HEK293 (cell line): ENCODE data around the gene RBFOX1.

Experiments
- CTCF ChIA-PET: fragments of 350-600 bp; formaldehyde crosslinking; extraction: SDS; loops from one replicate; lab custom pipeline; 2021; ENCODE audit warnings: antibody characterized with exemption; lab: Yijun Ruan, JAX
- POLR2A ChIA-PET: fragments of 300-600 bp; formaldehyde crosslinking; extraction: SDS; loops from one replicate; lab custom pipeline; 2020; ENCODE audit warnings: antibody characterized with exemption, inconsistent platforms; lab: Yijun Ruan, JAX
- H3K27ac ChIP-seq: fragments of 200-500 bp; sonication (Bioruptor generic); 2 replicates; pipeline ENCODE4 v1.5.1; 2014; ENCODE audit warnings: low read depth, low read length, control low read depth, inconsistent platforms; ENCODE audit errors: extremely low read depth
- H3K36me3 ChIP-seq, 2 experiments: fragments of 200-500 bp in 1 of 2; sonication (Bioruptor generic) in 1 of 2; 1 replicate in 1 of 2; 2 replicates in 1 of 2; pipeline ENCODE4 v1.5.1; 2014 to 2017; ENCODE audit warnings: inconsistent platforms in 2 of 2, low read length in 2 of 2; ENCODE audit not compliant: control insufficient read depth in 2 of 2, insufficient read depth in 1 of 2
- H3K4me1 ChIP-seq: fragments of 200-500 bp; sonication (Bioruptor generic); 2 replicates; pipeline ENCODE4 v1.5.1; 2014; ENCODE audit warnings: mild to moderate bottlenecking, low read length, inconsistent platforms; ENCODE audit not compliant: control insufficient read depth, insufficient read depth
- H3K4me3 ChIP-seq: 2 replicates; pipeline ENCODE4 v1.5.1; 2011; ENCODE audit warnings: low read depth, mild to moderate bottlenecking, control low read depth, low read length, moderate library complexity
- H3K9me3 ChIP-seq: fragments of 200-500 bp; sonication (Bioruptor generic); 2 replicates; pipeline ENCODE4 v1.5.1; 2014; ENCODE audit warnings: low read depth, low read length, inconsistent platforms; ENCODE audit not compliant: control insufficient read depth, insufficient read depth
- BCL11A ChIP-seq: fragments of 450-650 bp; formaldehyde crosslinking; IDR thresholded peaks from 2 replicates; pipeline ENCODE4 v1.5.1; 2016; ENCODE audit warnings: low read depth, missing biosample characterization, missing genetic modification characterization
- ELK4 ChIP-seq: IDR thresholded peaks from 2 replicates; pipeline ENCODE4 v1.6.1; 2011; ENCODE audit warnings: mild to moderate bottlenecking, low read depth, low read length, borderline replicate concordance
- MYNN ChIP-seq: fragments of 450-650 bp; formaldehyde crosslinking; IDR thresholded peaks from 2 replicates; pipeline ENCODE4 v1.5.1; 2016; ENCODE audit warnings: missing biosample characterization, missing genetic modification characterization, borderline replicate concordance
- SP7 ChIP-seq: fragments of 450-650 bp; formaldehyde crosslinking; IDR thresholded peaks from 2 replicates; pipeline ENCODE4 v1.5.1; 2016; ENCODE audit warnings: missing biosample characterization, missing genetic modification characterization
- TCF7L2 ChIP-seq: IDR thresholded peaks from 2 replicates; pipeline ENCODE4 v1.6.1; 2011; ENCODE audit warnings: low read depth, mild to moderate bottlenecking, inconsistent platforms, low read length, moderate library complexity, borderline replicate concordance
- TSHZ1 ChIP-seq: fragments of 450-650 bp; formaldehyde crosslinking; IDR thresholded peaks from 2 replicates; pipeline ENCODE4 v1.5.1; 2016; ENCODE audit warnings: missing biosample characterization, missing genetic modification characterization, borderline replicate concordance
- WT1 ChIP-seq: fragments of 450-650 bp; formaldehyde crosslinking; IDR thresholded peaks from 2 replicates; pipeline ENCODE4 v1.5.1; 2016; ENCODE audit warnings: missing biosample characterization, missing genetic modification characterization
- YY2 ChIP-seq: fragments of 450-650 bp; formaldehyde crosslinking; IDR thresholded peaks from 2 replicates; pipeline ENCODE4 v1.5.1; 2016; ENCODE audit warnings: missing biosample characterization, missing genetic modification characterization
- ZBTB21 ChIP-seq: fragments of 450-650 bp; formaldehyde crosslinking; IDR thresholded peaks from 2 replicates; pipeline ENCODE4 v1.5.1; 2017; ENCODE audit warnings: missing biosample characterization, missing genetic modification characterization
- ZNF140 ChIP-seq: fragments of 450-650 bp; formaldehyde crosslinking; IDR thresholded peaks from 2 replicates; pipeline ENCODE4 v1.5.1; 2016; ENCODE audit warnings: missing biosample characterization, missing genetic modification characterization
- ZNF239 ChIP-seq: fragments of 450-650 bp; formaldehyde crosslinking; IDR thresholded peaks from 2 replicates; pipeline ENCODE4 v1.5.1; 2016; ENCODE audit warnings: missing biosample characterization, missing genetic modification characterization
- ZNF398 ChIP-seq: fragments of 450-650 bp; formaldehyde crosslinking; IDR thresholded peaks from 2 replicates; pipeline ENCODE4 v1.5.1; 2017; ENCODE audit warnings: missing biosample characterization, missing genetic modification characterization
- ZNF423 ChIP-seq: fragments of 450-650 bp; formaldehyde crosslinking; IDR thresholded peaks from 2 replicates; pipeline ENCODE4 v1.5.1; 2016; ENCODE audit warnings: missing biosample characterization, missing genetic modification characterization
- ZNF610 ChIP-seq: fragments of 450-650 bp; formaldehyde crosslinking; IDR thresholded peaks from 2 replicates; pipeline ENCODE4 v1.5.1; 2016; ENCODE audit warnings: missing biosample characterization, missing genetic modification characterization, borderline replicate concordance
- ZNF670 ChIP-seq: fragments of 450-650 bp; formaldehyde crosslinking; IDR thresholded peaks from 2 replicates; pipeline ENCODE4 v1.5.1; 2016; ENCODE audit warnings: missing biosample characterization, missing genetic modification characterization, low read depth
- ZNF692 ChIP-seq: fragments of 450-650 bp; formaldehyde crosslinking; IDR thresholded peaks from 2 replicates; pipeline ENCODE4 v1.5.1; 2016; ENCODE audit warnings: missing biosample characterization, missing genetic modification characterization

The RBFOX1 gene

GRCh38 chr16:7713244-7713643, 380.6 kb downstream of the RBFOX1 start (continued):
- TF ChIP-seq TSHZ1 (tag by site-specific recombination) (no peak), MYNN (tag by site-specific recombination) (no peak), YY2 (tag by site-specific recombination) (no peak), ZNF398 (tag by site-specific recombination) (no peak), ZNF670 (no peak)

- Histone ChIP-seq H3K4me3 (no peak overlapping the region), H3K9me3 (no peaks in the 10 kb centered on the region), H3K4me1 (no peaks in the 10 kb centered on the region), H3K27ac (no peak overlapping the region), H3K36me3 (no peaks in the 10 kb centered on the region)
- ChIA-PET CTCF (no interaction called here), POLR2A (no interaction called here)
- TF ChIP-seq ZNF692 (tag by site-specific recombination) (no peak), WT1 (no peak), BCL11A (tag by site-specific recombination) (no peak), ZNF140 (tag by site-specific recombination) (no peak), SP7 (tag by site-specific recombination) (no peak), ZBTB21 (tag by site-specific recombination) (no peak), ZNF610 (tag by site-specific recombination) (no peak), ELK4 (no peak), ZNF239 (tag by site-specific recombination) (no peak), TCF7L2 (no peak), ZNF423 (tag by site-specific recombination) (no peak)
- TF ChIP-seq, all 188 proteins: peak for 0
These were observed 382.1 kb downstream of the RBFOX1 start for GRCh38 chr16:7714775-7715174.
